HCT116 (cell line): ENCODE results near the gene ORC2. TPM values are rescaled to one million over a fixed set of nuclear protein-coding genes. Genes with fewer than 3 reads are reported as not detected.

Experiments
- ATAC-seq: fragments of 200-7000 bp; cut with Tn5 transposase; 2 replicates; pipeline ENCODE4 v1.9.1; 2020; ENCODE audit warnings: mild to moderate bottlenecking, moderate library complexity
- BruUV-seq: library from RNA; stranded (reverse); fragments of 400-500 nt; replicated peaks from 2 replicates; lab custom pipeline; 2021; lab: Mats Ljungman, UMichigan
- CTCF ChIA-PET: fragments of 300-600 bp; sonication (Branson Sonifier 250); formaldehyde crosslinking; loops from one replicate; lab custom pipeline; 2021; ENCODE audit warnings: antibody characterized with exemption; lab: Charles Lee
- POLR2A ChIA-PET: fragments of 300-600, 350-600 bp; sonication (Branson Sonifier 250); formaldehyde crosslinking; loops from one replicate; lab custom pipeline; 2021; ENCODE audit warnings: antibody characterized with exemption; lab: Charles Lee
- RAD21 ChIA-PET, 2 experiments: fragments of 300-600 bp; sonication (Branson Sonifier 250); formaldehyde crosslinking; loops; one replicate each; lab custom pipeline; 2023; ENCODE audit warnings: low total read pairs in 2 of 2; ENCODE audit not compliant: uncharacterized antibody in 2 of 2, unreplicated experiment in 2 of 2, low non-redundant PET in 1 of 2; lab: Charles Lee
- DNase-seq: peaks from one replicate; pipeline ENCODE4 v3.0.0-alpha.2; 2010; ENCODE audit warnings: low read depth, low spot score
- H2AFZ ChIP-seq: fragments of 200-600 bp; shearing (Covaris generic), sonication (generic); 2 replicates; pipeline ENCODE4 v1.6.1; 2017; ENCODE audit warnings: low read depth, mixed run types, mixed read lengths, antibody characterized with exemption, low read length; ENCODE audit not compliant: poor library complexity, severe bottlenecking
- H3K27ac ChIP-seq: 2 replicates; pipeline ENCODE4 v1.5.1; 2012; ENCODE audit warnings: low read depth, low read length
- H3K27me3 ChIP-seq: fragments of 200-600 bp; sonication (generic); 2 replicates; pipeline ENCODE4 v1.6.1; 2016; ENCODE audit warnings: mixed run types, low read length, mixed read lengths; ENCODE audit not compliant: insufficient read depth
- H3K36me3 ChIP-seq, 2 experiments: fragments of 200-500 bp in 1 of 2; fragments of 200-600 bp in 1 of 2; sonication (Bioruptor generic) in 1 of 2; sonication (generic) in 1 of 2; 2 replicates each; pipeline versions ENCODE4 v1.5.1 to v1.6.1; 2014 to 2016; ENCODE audit warnings: low read length in 2 of 2, inconsistent platforms in 1 of 2, mixed read lengths in 1 of 2, mixed run types in 1 of 2; ENCODE audit not compliant: insufficient read depth in 2 of 2, control insufficient read depth in 1 of 2
- H3K4me1 ChIP-seq, 2 experiments: fragments of 200-600 bp in 1 of 2; sonication (generic) in 1 of 2; 2 replicates each; pipeline versions ENCODE4 v1.5.1 to v1.6.1; 2012 to 2017; ENCODE audit warnings: low read length in 2 of 2, inconsistent platforms in 1 of 2, mild to moderate bottlenecking in 1 of 2, mixed read lengths in 1 of 2, mixed run types in 1 of 2, moderate library complexity in 1 of 2; ENCODE audit not compliant: insufficient read depth in 2 of 2, control insufficient read depth in 1 of 2
- H3K4me2 ChIP-seq: fragments of 200-600 bp; sonication (generic); 2 replicates; pipeline ENCODE4 v1.6.1; 2017; ENCODE audit warnings: mixed run types, low read length, mixed read lengths
- H3K4me3 ChIP-seq, 2 experiments: fragments of 200-600 bp in 1 of 2; sonication (generic) in 1 of 2; replicated peaks in 1 of 2; 2 replicates each; pipeline ENCODE4 v1.5.1; 2011 to 2016; ENCODE audit warnings: low read length in 2 of 2, control low read depth in 1 of 2, low read depth in 1 of 2, mild to moderate bottlenecking in 1 of 2, mixed read lengths in 1 of 2, mixed run types in 1 of 2
- H3K79me2 ChIP-seq: fragments of 200-600 bp; sonication (generic); 2 replicates; pipeline ENCODE4 v1.6.1; 2017; ENCODE audit warnings: mild to moderate bottlenecking, mixed run types, low read length, moderate library complexity, mixed read lengths; ENCODE audit not compliant: insufficient read depth
- H3K9ac ChIP-seq: fragments of 200-600 bp; sonication (generic); 2 replicates; pipeline ENCODE4 v1.6.1; 2016; ENCODE audit warnings: low read length, mixed read lengths
- H3K9me2 ChIP-seq: fragments of 200-600 bp; sonication (generic), shearing (Covaris generic); 2 replicates; pipeline ENCODE4 v1.6.1; 2017; ENCODE audit warnings: mixed run types, mild to moderate bottlenecking, moderate library complexity; ENCODE audit not compliant: insufficient read depth
- H3K9me3 ChIP-seq, 2 experiments: fragments of 200-500 bp in 1 of 2; fragments of 200-600 bp in 1 of 2; sonication (Bioruptor generic) in 1 of 2; sonication (generic) in 1 of 2; 2 replicates each; pipeline ENCODE4 v1.6.1; 2014 to 2017; ENCODE audit warnings: low read length in 2 of 2, mixed read lengths in 2 of 2, inconsistent platforms in 1 of 2, low read depth in 1 of 2, mild to moderate bottlenecking in 1 of 2, mixed run types in 1 of 2, moderate library complexity in 1 of 2; ENCODE audit not compliant: control insufficient read depth in 1 of 2, insufficient read depth in 1 of 2
- H4K20me1 ChIP-seq: fragments of 200-600 bp; sonication (generic), shearing (Covaris generic); 2 replicates; pipeline ENCODE4 v1.6.1; 2017; ENCODE audit warnings: mixed run types, mild to moderate bottlenecking, moderate library complexity; ENCODE audit not compliant: insufficient read depth
- CBX3 ChIP-seq: IDR thresholded peaks from 2 replicates; pipeline ENCODE4 v1.6.1; 2012; ENCODE audit warnings: low read depth
- ELF1 ChIP-seq: IDR thresholded peaks from 2 replicates; pipeline ENCODE4 v1.6.1; 2012; ENCODE audit warnings: low read depth, borderline replicate concordance
- FOSL1 ChIP-seq: IDR thresholded peaks from 2 replicates; pipeline ENCODE4 v1.6.1; 2012; ENCODE audit warnings: low read depth
- POLR2A ChIP-seq: IDR thresholded peaks from 2 replicates; pipeline ENCODE4 v1.7.0; 2011; ENCODE audit warnings: borderline replicate concordance; ENCODE audit not compliant: insufficient read depth, insufficient read length; ENCODE audit errors: extremely low read depth
- POLR2AphosphoS5 ChIP-seq: IDR thresholded peaks from 2 replicates; pipeline ENCODE4 v1.6.1; 2011; ENCODE audit warnings: mild to moderate bottlenecking, low read depth, low read length, moderate library complexity
- RAD21 ChIP-seq: IDR thresholded peaks from 2 replicates; pipeline ENCODE4 v1.6.1; 2012; ENCODE audit warnings: low read depth, mild to moderate bottlenecking
- SIN3A ChIP-seq: IDR thresholded peaks from 2 replicates; pipeline ENCODE4 v1.6.1; 2012; ENCODE audit warnings: low read depth
- SRF ChIP-seq: IDR thresholded peaks from 2 replicates; pipeline ENCODE4 v1.6.1; 2012; ENCODE audit warnings: low read depth
- TCF7L2 ChIP-seq: IDR thresholded peaks from 2 replicates; pipeline ENCODE4 v1.7.0; 2011; ENCODE audit warnings: borderline replicate concordance, inconsistent platforms; ENCODE audit not compliant: insufficient read depth, insufficient read length; ENCODE audit errors: extremely low read depth
- ZNF274 ChIP-seq: fragments of 200-500 bp; sonication (Bioruptor generic); IDR thresholded peaks from 2 replicates; pipeline ENCODE4 v1.6.1; 2014; ENCODE audit warnings: mild to moderate bottlenecking, low read depth, low read length, inconsistent platforms
- intact Hi-C: fragments of 100-400 bp; cut with micrococcal nuclease; formaldehyde crosslinking; loops from 2 replicates; pipeline ENCODE4 v1.10.0; 2022
- total RNA-seq: library from RNA; stranded (reverse); gene quantifications from one replicate; pipeline ENCODE4 v1.2.1, GENCODE V29; 2021; ENCODE audit not compliant: unreplicated experiment
- TF ChIP-seq, protein P1 (sequence below): IDR thresholded peaks from 2 replicates; pipeline ENCODE4 v1.6.1; 2012
- TF ChIP-seq, protein P2 (sequence below), 3 experiments: fragments of 200-600 bp in 1 of 3; sonication (generic) in 1 of 3; IDR thresholded peaks in 2 of 3; conservative IDR thresholded peaks in 1 of 3; 2 replicates each; pipeline ENCODE4 v1.5.1; 2012 to 2017; ENCODE audit warnings: low read depth in 2 of 3, low read length in 2 of 3, antibody characterized with exemption in 1 of 3, borderline replicate concordance in 1 of 3, control low read depth in 1 of 3, mild to moderate bottlenecking in 1 of 3, mixed read lengths in 1 of 3, mixed run types in 1 of 3, moderate library complexity in 1 of 3; ENCODE audit not compliant: insufficient read depth in 1 of 3

ORC2 gene
- total RNA-seq, 1 experiment from 2014 or later = 51.9 TPM

DNA sequence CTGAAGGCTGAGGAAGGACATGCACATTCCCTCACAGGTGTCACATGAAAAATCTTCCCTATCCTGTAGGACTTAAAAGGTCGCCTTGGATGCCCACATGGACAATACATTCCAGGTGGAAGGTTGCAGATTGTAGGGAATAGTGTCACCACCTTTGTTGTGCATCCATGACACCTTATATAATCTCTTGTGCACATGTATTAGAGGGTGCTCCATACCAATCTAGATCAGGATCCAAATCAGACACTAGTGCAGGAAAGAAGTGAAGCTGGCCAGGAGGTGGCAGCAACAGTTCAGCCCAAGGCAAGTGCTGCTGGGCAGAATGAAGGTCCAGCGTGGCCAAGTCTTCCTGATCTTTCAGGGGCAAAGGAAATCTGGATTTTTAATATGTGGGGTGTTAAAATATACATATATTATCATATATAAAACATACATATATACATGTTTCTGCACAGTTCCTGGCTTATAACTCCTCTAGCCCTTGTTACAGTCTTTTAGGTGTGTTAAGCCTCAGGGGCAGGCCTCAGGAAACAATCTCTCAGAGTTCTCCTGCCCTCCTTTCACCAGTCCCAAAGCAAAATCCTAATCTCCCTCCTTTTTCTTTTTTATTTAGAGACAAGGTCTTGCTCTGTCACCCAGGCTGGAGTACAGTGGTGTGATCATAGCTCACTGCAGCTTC, 57.7 kb downstream of the ORC2 start (continued):
- TF ChIP-seq, protein P1, sequence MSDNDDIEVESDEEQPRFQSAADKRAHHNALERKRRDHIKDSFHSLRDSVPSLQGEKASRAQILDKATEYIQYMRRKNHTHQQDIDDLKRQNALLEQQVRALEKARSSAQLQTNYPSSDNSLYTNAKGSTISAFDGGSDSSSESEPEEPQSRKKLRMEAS = peak; percentile 20; the same call in 1 of the 2 replicates
- no peak for TF ChIP-seq ELF1
- TF ChIP-seq ZNF274 = no peak

DNA sequence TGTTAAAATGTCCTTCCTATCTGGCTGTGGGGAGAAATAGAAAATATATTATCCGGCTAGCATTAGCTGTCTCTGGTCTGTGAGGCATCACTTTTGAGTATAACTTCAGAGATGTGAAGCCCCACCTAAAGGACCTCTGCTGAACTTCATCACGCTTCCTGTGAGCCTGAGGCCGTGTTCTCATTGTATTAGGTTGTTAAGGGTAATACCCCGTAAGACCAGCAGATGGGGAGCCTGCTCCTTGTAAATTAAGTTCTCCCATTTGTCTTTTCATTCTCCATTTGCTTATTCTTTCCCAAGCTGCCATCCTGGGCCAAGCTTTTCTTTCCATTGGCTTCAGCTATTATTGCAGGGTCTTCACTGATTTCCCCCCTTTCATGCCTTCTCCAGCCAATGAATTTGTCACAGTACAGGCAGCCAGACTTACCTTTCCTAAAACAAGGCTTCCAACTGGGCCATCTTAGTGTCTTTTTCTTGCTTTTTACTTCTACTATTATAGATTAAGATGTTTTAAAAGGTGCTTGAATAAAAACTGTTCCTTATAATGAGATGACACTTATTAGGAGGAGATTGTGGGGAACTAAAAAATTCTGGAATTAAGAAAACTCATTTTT, 61.9 kb downstream of the ORC2 start:
- Histone ChIP-seq H3K27ac (no peak overlapping the region), H3K9me2 (no peaks in the 10 kb centered on the region), H4K20me1 (no peaks in the 10 kb centered on the region), H3K79me2 (peaks cover 3% of the 10 kb centered on the region; the same call in 1 of the 2 replicates), H3K36me3 (peaks cover 36 to 56% of the 10 kb centered on the region in 2 experiments), H2AFZ (no peak overlapping the region), H3K9me3 (no peaks in the 10 kb centered on the region), H3K4me2 (no peak overlapping the region; the same call in 1 of the 2 replicates), H3K4me1 (peaks cover 0 to 5% of the 10 kb centered on the region in 2 experiments; a peak in 1 of 4 replicates), H3K4me3 (no peak overlapping the region), H3K9ac (no peak overlapping the region), H3K27me3 (no peaks in the 10 kb centered on the region)
- CTCF ChIA-PET = interaction anchor here (0.6 to 1.8 kb wide), 11 partner anchors 9 to 331 kb away, joined by 3 to 26 read pairs (median 5); partner anchors contain the start of genes CASP10, NIF3L1 and PPIL3
- RAD21 ChIA-PET = interaction anchor here (0.5 to 1.6 kb wide), 5 partner anchors 195 to 331 kb away, joined by 3 to 8 read pairs (median 4); no protein-coding TSS in a partner anchor
- DNase-seq = peak; percentile 87
- POLR2A ChIA-PET = interaction anchor here (0.7 to 2.1 kb wide), 4 partner anchors 12 to 276 kb away, joined by 3 to 9 read pairs (median 3); partner anchors contain the start of genes NIF3L1 and PPIL3
- ATAC-seq = peak; percentile 92
- intact Hi-C loops = loop anchor here (1.0 to 10.0 kb wide), 5 partner anchors 168 to 463 kb away; no protein-coding TSS in a partner anchor
- no peak for TF ChIP-seq SIN3A
- 0 out of 2 replicates have a peak, but pooled peaks have one; percentile 15 for TF ChIP-seq CBX3
- TF ChIP-seq FOSL1 = no peak
- TF ChIP-seq RAD21 = peak; percentile 89
- TF ChIP-seq, protein P2, sequence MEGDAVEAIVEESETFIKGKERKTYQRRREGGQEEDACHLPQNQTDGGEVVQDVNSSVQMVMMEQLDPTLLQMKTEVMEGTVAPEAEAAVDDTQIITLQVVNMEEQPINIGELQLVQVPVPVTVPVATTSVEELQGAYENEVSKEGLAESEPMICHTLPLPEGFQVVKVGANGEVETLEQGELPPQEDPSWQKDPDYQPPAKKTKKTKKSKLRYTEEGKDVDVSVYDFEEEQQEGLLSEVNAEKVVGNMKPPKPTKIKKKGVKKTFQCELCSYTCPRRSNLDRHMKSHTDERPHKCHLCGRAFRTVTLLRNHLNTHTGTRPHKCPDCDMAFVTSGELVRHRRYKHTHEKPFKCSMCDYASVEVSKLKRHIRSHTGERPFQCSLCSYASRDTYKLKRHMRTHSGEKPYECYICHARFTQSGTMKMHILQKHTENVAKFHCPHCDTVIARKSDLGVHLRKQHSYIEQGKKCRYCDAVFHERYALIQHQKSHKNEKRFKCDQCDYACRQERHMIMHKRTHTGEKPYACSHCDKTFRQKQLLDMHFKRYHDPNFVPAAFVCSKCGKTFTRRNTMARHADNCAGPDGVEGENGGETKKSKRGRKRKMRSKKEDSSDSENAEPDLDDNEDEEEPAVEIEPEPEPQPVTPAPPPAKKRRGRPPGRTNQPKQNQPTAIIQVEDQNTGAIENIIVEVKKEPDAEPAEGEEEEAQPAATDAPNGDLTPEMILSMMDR (IDR thresholded peaks at IDR 0.05 in 2 of 3, conservative IDR thresholded peaks at IDR 0.05 in 1 of 3; ENCODE audit: borderline replicate concordance in 1 of 3, insufficient read depth in 1 of 3, low read depth in 2 of 3, low read length in 2 of 3) = peak; percentile 73 to 97 (median 85)
- no peak for TF ChIP-seq SRF
- TF ChIP-seq POLR2A = no peak
- TF ChIP-seq TCF7L2 = no peak
- peak; percentile 50; the same call in 1 of the 2 replicates for TF ChIP-seq POLR2AphosphoS5
- no TSS peak for BruUV-seq
